GM10248 (cell line): Measurements from ENCODE around the gene RALGPS1.

ENCODE experiments used
- CTCF ChIA-PET: fragments of 300-600 bp; sonication (Branson Sonifier 250); formaldehyde crosslinking; extraction: SDS; loops from one replicate; lab custom pipeline; 2021; ENCODE audit warnings: antibody characterized with exemption; lab: Yijun Ruan, JAX
- POLR2A ChIA-PET: fragments of 350-650 bp; sonication (Branson Sonifier 250); formaldehyde crosslinking; extraction: SDS; loops from one replicate; lab custom pipeline; 2020; ENCODE audit warnings: antibody characterized with exemption; lab: Yijun Ruan, JAX
- DNase-seq: peaks from one replicate; pipeline ENCODE4 v3.0.0; 2012; ENCODE audit errors: extremely low spot score
- TF ChIP-seq, protein P1 (sequence below): IDR thresholded peaks from 2 replicates; pipeline ENCODE4 v1.5.1; 2012; ENCODE audit warnings: mild to moderate bottlenecking, low read depth; ENCODE audit errors: extremely low read depth, missing control alignments, control extremely low read depth

Gene RALGPS1

GRCh38 chr9:127129718-127130085 lies 215.1 kb downstream of the RALGPS1 start:
- no peak for DNase-seq
- POLR2A ChIA-PET: no interaction called here
- CTCF ChIA-PET: interaction anchor here (1.4 to 3.2 kb wide), 4 partner anchors 13 to 189 kb away, joined by 3 to 9 read pairs (median 4); no protein-coding TSS in a partner anchor
- TF ChIP-seq, protein P1, sequence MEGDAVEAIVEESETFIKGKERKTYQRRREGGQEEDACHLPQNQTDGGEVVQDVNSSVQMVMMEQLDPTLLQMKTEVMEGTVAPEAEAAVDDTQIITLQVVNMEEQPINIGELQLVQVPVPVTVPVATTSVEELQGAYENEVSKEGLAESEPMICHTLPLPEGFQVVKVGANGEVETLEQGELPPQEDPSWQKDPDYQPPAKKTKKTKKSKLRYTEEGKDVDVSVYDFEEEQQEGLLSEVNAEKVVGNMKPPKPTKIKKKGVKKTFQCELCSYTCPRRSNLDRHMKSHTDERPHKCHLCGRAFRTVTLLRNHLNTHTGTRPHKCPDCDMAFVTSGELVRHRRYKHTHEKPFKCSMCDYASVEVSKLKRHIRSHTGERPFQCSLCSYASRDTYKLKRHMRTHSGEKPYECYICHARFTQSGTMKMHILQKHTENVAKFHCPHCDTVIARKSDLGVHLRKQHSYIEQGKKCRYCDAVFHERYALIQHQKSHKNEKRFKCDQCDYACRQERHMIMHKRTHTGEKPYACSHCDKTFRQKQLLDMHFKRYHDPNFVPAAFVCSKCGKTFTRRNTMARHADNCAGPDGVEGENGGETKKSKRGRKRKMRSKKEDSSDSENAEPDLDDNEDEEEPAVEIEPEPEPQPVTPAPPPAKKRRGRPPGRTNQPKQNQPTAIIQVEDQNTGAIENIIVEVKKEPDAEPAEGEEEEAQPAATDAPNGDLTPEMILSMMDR: no peak

GRCh38 chr9:127130235-127130634 lies 215.7 kb downstream of the RALGPS1 start:
- POLR2A ChIA-PET: no interaction called here
- TF ChIP-seq, protein P1: no peak
- DNase-seq: no peak
- CTCF ChIA-PET: interaction anchor here (3.2 kb wide), 1 partner anchor 189 kb away, joined by 9 read pairs; no protein-coding TSS in a partner anchor

DNA sequence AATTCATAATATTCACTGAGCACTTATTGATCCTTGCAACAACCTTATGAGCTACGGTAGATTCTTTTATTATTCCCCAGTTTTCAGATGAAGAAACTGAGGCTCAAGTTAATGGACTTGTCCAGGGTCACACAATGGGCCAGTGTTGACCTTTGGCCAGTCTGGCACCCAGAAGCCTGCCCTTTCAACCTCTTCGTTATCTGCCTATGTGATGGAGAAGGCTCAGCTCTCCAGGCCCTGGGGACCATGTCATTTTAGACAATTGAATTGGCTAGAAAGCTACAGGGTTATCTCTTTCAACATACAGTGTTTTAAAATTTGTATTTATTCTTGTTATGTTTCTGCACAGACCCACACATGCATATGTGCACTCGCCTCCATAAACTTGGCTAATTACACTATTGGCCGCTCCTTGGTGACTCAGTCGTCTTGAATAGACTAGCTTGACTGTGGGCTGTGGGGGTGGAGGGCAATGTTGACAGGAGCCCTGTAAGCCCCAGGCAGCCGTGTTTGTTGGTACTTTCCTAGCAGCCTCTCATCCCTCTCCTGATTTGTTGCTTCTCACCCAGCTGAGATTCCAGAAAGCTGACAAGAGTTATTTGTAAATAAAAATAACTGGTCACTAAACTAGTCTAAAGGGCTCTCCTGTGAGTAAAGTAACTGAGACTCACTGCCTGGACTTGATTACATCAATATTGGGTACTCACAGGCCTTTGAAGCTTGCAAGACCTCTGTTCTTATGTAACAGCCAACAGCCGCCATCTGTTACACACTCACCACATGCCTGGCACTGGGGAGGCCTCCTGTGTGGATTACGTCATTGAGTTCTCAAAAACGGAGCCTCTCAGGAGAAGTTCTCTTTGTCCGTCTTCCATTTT lies 216.3 kb downstream of the RALGPS1 start:
- ChIA-PET CTCF (interaction anchor here (2.0 to 3.2 kb wide), 2 partner anchors 12 to 190 kb away, joined by 7 to 9 read pairs; no protein-coding TSS in a partner anchor), POLR2A (no interaction called here)
- TF ChIP-seq, protein P1: no peak
- DNase-seq: no peak

DNA sequence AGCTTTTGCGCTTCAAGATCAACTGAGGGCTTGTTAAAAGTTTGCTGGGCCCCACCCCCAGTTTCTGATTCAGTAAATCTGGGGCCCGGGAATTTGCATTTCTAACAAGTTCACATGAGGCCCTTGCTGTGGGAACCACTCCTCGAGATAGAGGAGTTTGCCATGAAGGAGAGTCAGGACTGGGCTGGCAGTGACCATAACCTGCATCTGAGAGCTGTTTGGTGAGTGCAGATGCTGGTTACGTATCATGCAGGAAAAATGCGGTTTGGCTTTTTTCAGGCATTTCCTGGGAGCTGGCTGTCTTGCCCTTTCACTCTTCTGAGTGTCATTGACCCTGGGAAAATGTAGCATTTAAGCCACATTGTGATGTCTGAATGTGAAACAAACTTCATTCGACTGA lies 217.3 kb downstream of the RALGPS1 start:
- TF ChIP-seq, protein P1: no peak
- no peak for DNase-seq
- POLR2A ChIA-PET: no interaction called here
- CTCF ChIA-PET: interaction anchor here (2.0 to 3.2 kb wide), 2 partner anchors 13 to 191 kb away, joined by 7 to 9 read pairs; no protein-coding TSS in a partner anchor

DNA sequence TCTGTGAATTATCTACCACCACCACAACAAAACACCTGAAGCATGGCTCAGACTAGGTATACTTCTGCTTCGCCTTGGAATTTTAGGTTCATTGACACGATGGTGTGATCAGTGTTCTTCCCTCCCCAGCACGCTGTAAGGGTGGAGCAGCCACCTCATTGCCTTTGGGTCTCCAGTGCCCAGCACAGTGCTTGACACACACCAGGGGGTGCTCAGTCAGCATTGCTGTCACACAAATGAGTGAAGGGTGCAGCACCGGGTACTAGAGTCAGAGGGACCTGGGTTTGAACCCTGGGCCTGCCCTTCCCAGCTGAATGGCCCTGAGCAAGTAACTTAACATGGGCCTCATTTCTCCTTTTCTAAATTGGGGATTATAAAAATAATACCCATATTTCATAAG lies 217.8 kb downstream of the RALGPS1 start:
- POLR2A ChIA-PET: no interaction called here
- CTCF ChIA-PET: interaction anchor here (2.0 kb wide), 1 partner anchor 14 kb away, joined by 7 read pairs; no protein-coding TSS in a partner anchor
- TF ChIP-seq, protein P1: no peak
- DNase-seq: no peak

DNA sequence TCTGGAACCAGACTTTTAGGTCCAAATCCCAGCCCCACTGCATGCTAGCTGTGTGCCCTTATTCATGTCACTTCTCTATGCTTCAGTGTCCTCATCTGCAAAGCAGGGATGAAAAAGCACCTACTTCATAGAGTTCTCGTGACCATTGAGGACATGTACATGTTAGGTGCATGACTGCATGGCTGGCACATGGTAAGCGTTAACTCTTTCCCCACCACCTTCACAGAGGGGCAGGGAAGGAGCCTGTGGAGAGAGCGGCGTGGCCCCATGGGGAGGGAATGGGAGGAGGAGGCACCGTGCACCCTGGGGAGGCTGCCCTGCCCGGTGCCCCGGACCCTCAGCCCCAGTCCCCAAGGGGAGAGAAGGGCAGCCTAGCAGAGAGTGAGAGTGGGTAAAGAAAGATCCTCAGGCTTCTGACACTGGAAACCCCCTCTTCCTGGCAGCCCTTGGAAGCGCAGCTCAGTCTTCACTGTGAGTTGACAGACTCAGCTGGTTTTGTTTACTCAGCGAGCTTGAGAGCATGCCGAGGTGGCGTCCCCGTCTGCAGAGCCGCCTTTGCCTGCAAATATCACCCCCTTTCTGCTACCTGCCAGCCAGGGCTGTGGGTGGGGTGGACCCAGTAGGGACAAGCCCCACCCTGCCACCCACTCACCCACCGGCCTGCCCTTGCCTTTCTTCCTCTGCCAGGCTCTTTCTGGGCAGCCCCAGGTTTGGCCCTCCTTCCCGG lies 218.5 kb downstream of the RALGPS1 start:
- CTCF ChIA-PET: interaction anchor here (1.3 to 2.0 kb wide), 2 partner anchors 8 to 13 kb away, joined by 4 to 5 read pairs; no protein-coding TSS in a partner anchor
- POLR2A ChIA-PET: no interaction called here
- TF ChIP-seq, protein P1: no peak
- DNase-seq: no peak
